Fibroblast of skin of left biceps (primary cell): ENCODE results near the gene LIFR.
"Not testable (repeated sequence)": the region's sequence is repeated elsewhere in the genome, so short reads cannot be mapped to it uniquely, and the experiment has no call there.

Experiments used
- DNase-seq, 2 experiments: peaks; one replicate each; pipeline ENCODE4 v3.0.0-alpha.2; 2013; ENCODE audit warnings: low read depth in 2 of 2

Gene LIFR

GRCh38 chr5:38519476-38519875 lies 37.0 kb downstream of the LIFR start:
- DNase-seq: no peak

DNA sequence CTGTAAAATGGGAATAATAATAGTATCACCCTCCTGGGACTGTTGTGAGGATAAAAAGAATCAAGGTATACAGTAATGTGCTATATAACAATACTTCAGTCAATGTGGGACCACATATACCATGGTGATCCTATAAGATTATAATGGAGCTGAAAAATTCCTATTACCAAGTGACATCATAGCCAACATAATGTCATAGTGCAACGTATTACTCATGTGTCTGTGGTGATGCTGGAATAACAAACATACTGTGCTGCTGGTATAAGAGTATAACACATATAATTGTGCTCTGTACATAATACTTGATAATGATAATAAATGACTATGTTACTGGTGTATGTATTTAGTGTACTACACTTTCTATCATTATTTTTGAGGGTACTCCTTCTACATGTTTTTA lies 38.1 kb downstream of the LIFR start:
- DNase-seq: no peak

GRCh38 chr5:38516649-38517048 lies 39.8 kb downstream of the LIFR start:
- DNase-seq: not testable (repeated sequence)

DNA sequence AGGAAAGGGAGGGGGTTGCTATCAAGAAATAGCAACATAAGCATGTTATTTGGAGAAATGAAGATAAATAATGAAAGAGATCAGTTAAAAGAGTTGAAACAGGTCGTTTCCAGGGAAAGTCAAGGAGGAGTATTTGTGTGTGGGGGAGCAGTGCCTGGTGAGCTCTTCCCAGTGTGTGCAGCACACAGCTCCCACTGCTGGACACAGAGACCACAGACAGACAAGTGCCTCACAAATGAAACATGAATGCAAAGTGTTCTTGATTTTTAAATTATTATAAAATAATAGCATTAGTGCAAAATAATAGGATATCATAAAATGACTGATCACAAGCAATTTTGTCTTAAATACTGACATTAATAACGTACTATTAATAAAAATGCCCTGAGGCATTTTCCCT lies 40.8 kb downstream of the LIFR start:
- DNase-seq: peak in 1 of 2 experiments; percentile 12

GRCh38 chr5:38515092-38515491 lies 41.4 kb downstream of the LIFR start:
- DNase-seq: no peak

DNA sequence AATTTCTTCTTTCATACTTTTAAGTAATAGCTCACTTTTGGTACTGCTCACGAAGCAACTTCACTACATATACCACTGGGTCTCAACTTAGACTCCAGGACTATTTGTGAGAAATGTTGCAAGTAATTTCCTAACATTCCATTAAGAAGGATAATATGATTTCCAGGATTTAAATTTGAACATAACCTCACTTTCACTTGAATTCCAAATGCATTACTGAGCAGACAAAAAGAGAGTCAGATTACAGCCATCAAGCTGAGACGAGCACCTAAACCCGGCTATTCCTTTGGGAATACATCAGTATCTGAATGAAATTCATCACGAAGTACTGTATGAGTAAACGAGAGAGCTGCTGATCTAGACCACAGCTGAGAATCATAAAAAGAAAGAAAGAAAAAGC lies 47.3 kb downstream of the LIFR start:
- DNase-seq: peak; percentile 81 to 85

DNA sequence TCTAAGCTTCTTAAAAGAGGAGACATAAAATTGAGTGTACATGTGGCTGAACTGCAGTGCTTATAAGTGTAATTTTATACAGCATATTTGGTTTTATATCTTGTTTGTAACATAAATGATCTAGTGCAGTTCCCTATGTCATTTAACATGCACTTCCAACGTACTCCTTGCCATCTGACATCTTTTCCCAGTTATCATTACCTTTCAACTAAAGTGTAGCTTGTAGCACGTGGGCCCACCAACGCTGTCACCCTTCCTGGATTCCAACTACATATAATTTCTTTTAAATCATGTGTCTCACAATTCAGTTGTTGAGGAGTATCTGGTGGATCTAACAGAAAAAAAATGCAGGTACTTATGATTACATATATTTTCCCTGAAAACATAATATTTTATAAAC lies 50.1 kb downstream of the LIFR start:
- no peak for DNase-seq

DNA sequence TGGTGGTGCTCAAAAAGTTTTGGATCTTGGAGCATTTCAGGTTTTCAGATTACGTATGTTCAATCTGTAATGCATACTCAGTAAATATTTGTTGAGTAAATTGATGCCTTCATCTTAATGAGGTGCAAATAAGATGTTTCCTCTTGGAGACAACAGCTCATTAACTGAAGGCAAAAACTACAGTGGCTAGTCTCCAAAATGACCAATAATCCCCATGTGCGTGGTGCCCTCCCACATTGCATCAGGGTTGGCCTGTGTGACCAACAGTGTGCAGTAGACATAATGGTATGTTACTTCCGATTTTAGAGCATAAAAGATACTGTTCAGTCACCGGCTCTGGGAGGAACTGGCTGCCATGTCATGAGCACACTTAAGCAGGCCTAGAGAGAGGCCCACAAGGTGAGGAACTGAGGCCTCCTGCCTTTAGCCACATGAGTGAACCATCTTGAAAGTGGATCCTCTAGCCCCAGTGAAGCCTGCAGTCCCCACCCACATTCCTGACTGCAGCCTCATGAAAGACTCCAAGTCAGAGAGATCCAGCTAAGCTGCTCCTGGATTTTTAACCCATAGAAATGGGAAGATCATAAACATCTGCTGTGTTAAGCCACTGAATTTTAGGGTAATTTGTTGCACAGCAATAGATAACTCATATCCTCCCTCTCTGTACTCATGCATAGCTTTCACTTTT lies 55.7 kb downstream of the LIFR start:
- peak; percentile 49 to 58 for DNase-seq

GRCh38 chr5:38497946-38498345 lies 58.5 kb downstream of the LIFR start:
- no peak for DNase-seq

GRCh38 chr5:38494763-38495162 lies 61.7 kb downstream of the LIFR start:
- DNase-seq: no peak

GRCh38 chr5:38494175-38494574 lies 62.3 kb downstream of the LIFR start:
- no peak for DNase-seq

GRCh38 chr5:38483805-38484398 lies 72.5 kb downstream of the LIFR start:
- DNase-seq: no peak

DNA sequence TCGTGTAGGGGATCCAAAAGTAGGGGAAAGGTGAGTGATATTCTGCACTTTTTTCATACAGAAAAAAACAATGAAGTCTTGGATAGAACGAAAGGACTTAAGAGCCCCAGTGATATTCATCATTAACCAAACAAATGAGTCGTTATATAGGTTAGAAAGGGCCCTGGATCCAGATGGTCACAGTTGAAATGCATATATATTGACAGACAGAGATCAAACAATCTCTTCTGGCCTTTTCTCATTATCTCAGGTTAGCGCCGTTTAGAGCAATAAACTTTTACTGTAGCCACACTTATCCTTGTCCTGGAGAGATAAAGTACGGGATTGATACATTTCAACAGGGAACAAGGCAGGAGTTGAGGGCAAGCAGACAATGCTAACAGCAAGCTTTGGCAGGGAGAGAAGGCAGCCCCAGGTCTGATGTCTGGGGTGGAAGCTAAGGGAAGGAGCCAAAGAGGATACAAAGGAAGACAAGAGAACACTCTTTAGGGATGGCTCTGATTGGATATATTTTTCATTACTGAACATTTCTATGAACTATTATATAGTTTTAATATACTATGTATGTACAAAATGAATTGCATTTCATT lies 77.0 kb downstream of the LIFR start:
- no peak for DNase-seq

DNA sequence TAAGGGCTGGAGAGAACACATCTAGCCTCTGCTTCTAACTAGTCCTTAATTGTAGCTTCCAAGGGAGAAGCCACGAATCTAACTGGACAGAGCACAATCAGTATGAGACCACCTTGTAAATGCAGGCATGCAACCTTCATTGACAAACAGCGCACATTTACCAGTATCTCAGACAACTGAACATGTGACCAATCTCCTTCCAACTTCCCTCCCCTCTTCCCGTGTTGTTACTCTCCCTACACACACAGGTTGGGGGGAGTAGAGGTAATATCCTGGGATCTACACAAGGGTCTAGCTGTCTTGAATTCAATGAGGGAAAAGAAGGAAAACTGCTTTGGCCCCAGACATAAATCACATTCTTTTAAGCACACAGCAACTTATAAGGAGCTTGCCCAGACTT lies 77.6 kb downstream of the LIFR start:
- DNase-seq: no peak

DNA sequence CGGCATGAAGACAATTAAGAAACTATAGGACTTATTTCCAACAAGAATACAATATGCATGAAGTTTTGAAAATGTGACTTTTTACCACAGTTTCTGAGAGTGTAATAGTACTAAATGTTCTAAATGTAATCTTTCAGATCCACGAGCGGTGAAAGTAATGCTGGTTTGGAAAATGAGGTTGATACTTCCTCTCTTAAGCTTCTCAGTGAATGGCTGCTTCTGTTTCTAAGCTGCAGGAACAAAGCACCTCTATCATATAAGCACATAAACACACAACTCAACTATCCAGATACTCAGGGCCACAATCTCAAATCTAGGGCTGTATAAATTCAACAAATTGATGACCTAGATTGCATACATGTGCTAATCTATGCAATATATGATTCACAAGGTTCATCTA lies 78.3 kb downstream of the LIFR start:
- no peak for DNase-seq

GRCh38 chr5:38473008-38473407 lies 83.4 kb downstream of the LIFR start:
- no peak for DNase-seq

GRCh38 chr5:38472541-38472940 lies 83.9 kb downstream of the LIFR start:
- DNase-seq: no peak

GRCh38 chr5:38471709-38472108 lies 84.7 kb downstream of the LIFR start:
- no peak for DNase-seq

GRCh38 chr5:38469707-38470267 lies 86.7 kb downstream of the LIFR start:
- DNase-seq: no peak

DNA sequence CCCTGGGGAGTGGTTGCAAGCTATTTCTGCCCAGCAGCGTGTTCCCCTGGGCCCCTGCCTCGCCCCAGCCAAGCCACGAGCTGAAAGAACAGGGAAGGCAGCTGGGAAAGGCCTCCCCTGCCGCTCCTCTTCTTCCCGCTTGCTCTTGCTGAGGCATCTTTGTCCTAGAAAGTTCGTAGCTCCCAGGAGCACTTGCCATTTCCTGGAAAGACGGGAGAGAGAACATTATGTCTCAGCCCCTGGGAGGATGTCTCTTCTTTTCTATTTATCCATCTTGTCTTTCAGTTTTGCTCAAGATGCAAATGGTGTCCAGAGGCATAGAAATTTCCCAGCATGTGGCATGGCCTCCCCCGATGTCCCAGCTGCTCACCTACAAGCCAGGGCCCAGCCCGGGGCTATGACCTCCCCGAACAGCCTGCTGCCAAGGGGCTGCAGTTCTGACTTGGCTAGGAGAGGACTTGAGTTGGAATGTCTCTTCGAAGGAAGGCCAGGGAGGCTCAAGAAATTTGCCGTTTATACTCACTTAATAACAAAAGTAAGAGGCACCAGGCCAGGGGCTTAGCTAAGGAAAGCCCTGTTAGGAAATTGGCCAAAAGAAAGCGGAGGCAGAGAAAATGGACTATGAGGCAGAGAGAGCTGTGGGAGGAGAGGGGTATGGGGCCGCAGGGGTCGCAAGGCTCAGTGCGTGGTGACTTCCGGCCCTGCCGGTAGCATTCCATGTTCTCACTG lies 87.3 kb downstream of the LIFR start:
- DNase-seq: no peak

DNA sequence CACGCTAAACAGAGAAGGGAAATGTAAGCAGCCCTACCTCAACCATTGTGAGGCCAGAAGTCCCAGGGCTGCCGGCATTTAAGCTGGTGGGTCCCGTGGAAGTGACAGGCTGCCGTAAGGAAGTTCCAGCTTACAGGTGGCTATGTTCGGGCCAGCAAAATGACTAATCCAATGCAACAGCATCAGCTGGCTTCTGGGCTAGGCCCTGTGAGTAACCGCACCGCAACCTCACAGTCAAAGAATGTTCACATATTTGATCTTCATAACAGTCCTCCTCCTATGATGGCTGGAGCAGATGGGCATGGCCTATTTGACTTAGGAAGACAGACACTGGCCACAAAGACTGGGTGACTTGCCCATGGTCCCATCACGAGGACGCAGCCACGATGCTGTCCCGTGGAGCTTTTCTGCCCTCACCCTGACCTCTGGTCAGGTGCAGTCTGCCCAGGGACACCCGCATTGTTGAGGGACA lies 88.2 kb downstream of the LIFR start:
- peak; percentile 51 to 57 for DNase-seq

DNA sequence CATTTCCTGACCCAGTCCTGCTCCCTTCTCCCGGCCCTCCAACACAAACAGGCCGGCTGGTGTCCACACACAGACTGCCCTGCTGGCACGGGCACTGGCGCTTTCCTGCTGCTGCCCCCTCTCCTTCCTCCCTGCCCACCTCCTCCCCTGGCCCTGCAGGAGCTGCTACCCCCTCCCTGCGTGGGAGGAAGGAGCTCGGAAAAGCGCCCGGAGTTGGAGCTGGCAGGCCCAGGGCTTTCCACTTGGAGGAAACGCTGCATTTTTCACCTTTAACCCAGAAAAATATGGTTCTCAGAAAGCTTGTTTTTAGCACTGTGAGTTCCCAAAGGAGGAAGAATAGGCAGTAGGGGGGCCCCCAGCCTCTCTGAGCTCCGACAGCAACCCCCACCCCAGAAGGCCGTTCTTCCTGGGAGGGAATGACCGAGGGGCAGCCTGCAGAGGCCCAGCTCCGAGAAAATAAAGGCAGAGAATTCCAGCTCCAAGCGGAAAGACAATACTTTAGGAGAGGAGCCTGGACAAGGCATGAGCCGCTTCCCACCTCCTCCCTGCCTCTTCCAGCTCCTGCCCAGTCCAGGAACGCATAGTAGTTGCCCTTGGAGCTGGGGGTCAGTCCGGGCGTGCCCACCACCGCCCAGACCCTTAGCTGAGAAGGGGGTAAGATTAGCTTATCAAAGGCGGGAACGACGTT lies 88.9 kb downstream of the LIFR start:
- DNase-seq: no peak
